ENCODE results near the gene TMEM61.

Gene TMEM61

GRCh38 chr1:55040083-55040932 is 59.9 kb downstream of the TMEM61 start:
- DNase-seq, result no peak

- DNase-seq, result no peak
Observed at GRCh38 chr1:55040933-55041494, 60.6 kb downstream of the TMEM61 start.

- DNase-seq, result no peak
Observed at GRCh38 chr1:55041613-55042012, 61.2 kb downstream of the TMEM61 start.
